Fibroblast of the aortic adventitia (primary cell): ENCODE results near the gene TMBIM6. TPM values are rescaled to one million over a fixed set of nuclear protein-coding genes. Genes with fewer than 3 reads are reported as not detected.

Experiments used
- DNase-seq: peaks from one replicate; pipeline ENCODE4 v3.0.0-alpha.2; 2010; ENCODE audit warnings: low read depth
- H3K4me3 ChIP-seq: 2 replicates; pipeline ENCODE4 v1.5.1; 2011; ENCODE audit warnings: low read depth, mild to moderate bottlenecking, control low read depth, low read length, moderate library complexity
- CTCF ChIP-seq: IDR thresholded peaks from 2 replicates; pipeline ENCODE4 v1.5.1; 2011; ENCODE audit warnings: mild to moderate bottlenecking, low read length, control low read depth, inconsistent platforms; ENCODE audit not compliant: insufficient read depth
- total RNA-seq: library from RNA; depleted of rRNA; stranded (reverse); fragments of >200 nt; gene quantifications from 2 replicates; pipeline ENCODE4 v1.2.3, GENCODE V29; 2012; ENCODE audit warnings: low replicate concordance

TMBIM6 gene
- total RNA-seq, 1 donor = 564 TPM

GRCh38 chr12:49798248-49798647, 56.9 kb downstream of the TMBIM6 start:
- DNase-seq = no peak
- no peak for TF ChIP-seq CTCF
- H3K4me3 ChIP-seq = no peak overlapping the region

GRCh38 chr12:49798934-49799333, 57.6 kb downstream of the TMBIM6 start:
- H3K4me3 ChIP-seq = no peak overlapping the region
- TF ChIP-seq CTCF = no peak
- DNase-seq = no peak

GRCh38 chr12:49800421-49801140, 59.2 kb downstream of the TMBIM6 start:
- DNase-seq = no peak
- H3K4me3 ChIP-seq = no peak overlapping the region
- no peak for TF ChIP-seq CTCF

GRCh38 chr12:49801141-49802063, 60.0 kb downstream of the TMBIM6 start:
- no peak overlapping the region for H3K4me3 ChIP-seq
- TF ChIP-seq CTCF = no peak
- DNase-seq = no peak

GRCh38 chr12:49803693-49804450, 62.5 kb downstream of the TMBIM6 start:
- DNase-seq = no peak
- no peak for TF ChIP-seq CTCF
- no peak overlapping the region for H3K4me3 ChIP-seq

- TF ChIP-seq CTCF = no peak
- no peak for DNase-seq
- H3K4me3 ChIP-seq = no peak overlapping the region
Measured at GRCh38 chr12:49804821-49805220, 63.5 kb downstream of the TMBIM6 start.
